Measurements from ENCODE around the gene OR6S1. TPM values are rescaled to one million over a fixed set of nuclear protein-coding genes. Genes with fewer than 3 reads are reported as not detected.

Gene OR6S1
- total RNA-seq, 1 experiment from 2014 or later, result not detected

DNA sequence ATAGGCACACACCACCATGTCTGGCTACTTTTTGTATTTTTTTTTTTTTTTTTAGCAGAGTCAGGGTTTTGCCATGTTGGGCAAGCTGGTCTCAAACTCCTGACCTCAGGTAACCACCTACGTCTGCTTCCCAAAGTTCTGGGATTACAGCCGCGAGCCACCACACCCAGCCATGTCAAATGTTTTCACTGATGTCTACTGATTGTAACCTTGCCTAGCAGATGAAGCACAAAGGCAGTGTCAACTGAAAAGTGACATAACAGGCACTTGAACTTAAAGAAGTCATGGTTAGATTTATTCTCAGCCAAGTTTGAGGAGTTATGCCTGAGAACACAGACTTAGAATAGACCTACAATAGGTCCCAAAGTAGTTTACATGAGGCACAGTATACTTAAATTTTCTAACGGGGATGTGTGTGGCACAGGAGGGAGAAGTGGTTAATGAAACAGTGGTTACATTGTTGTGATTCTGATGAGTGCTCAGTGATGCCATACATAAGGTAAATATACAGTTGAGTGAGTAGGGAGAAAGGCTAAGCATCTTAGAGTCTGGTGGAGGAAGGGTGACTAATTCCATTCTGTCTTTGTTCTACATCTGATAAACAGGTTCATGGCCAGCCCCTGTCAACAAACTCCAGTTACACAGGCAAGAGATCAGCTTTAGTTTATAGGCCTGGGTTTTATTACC is 30.2 kb upstream of the OR6S1 start:
- H3K79me2 ChIP-seq (ENCODE audit: low read length), result no peaks in the 10 kb centered on the region
- H2AFZ ChIP-seq (ENCODE audit: low read length), result 0 out of 2 replicates have a peak overlapping the region, but pooled peaks have one; percentile 14
- H3K4me2 ChIP-seq (ENCODE audit: low read length), result peak overlapping the region; percentile 45
- ChIA-PET CTCF (interaction anchor here (0.8 kb wide), 1 partner anchor 19 kb away, joined by 4 read pairs; no protein-coding TSS in a partner anchor), POLR2A (ENCODE audit: unreplicated experiment) (no interaction called here)
- H3K9me3 ChIP-seq (ENCODE audit: low read length), result no peaks in the 10 kb centered on the region
- no peaks in the 10 kb centered on the region for H3K9me2 ChIP-seq (replicated peaks; ENCODE audit: low read length)
- H3F3A ChIP-seq (ENCODE audit: low read length, unreplicated experiment), result peaks cover 5% of the 10 kb centered on the region
- BruUV-seq (replicated peaks), result no TSS peak
- ATAC-seq, result peak; percentile 98
- intact Hi-C loops (cut with micrococcal nuclease), result loop anchor here (1.0 kb wide), 1 partner anchor 10 kb away; no protein-coding TSS in a partner anchor
- H4K20me1 ChIP-seq (ENCODE audit: low read length), result no peaks in the 10 kb centered on the region
- peak overlapping the region; percentile 28; the same call in 1 of the 2 replicates for H3K9ac ChIP-seq (ENCODE audit: low read length)
- peak overlapping the region; percentile 86 for H3K27ac ChIP-seq (ENCODE audit: low read length)
- H3K27me3 ChIP-seq (ENCODE audit: low read length), result no peaks in the 10 kb centered on the region
- H3K4me3 ChIP-seq (ENCODE audit: low read length), result no peak overlapping the region
- DNase-seq, result peak; percentile 90
- peaks cover 26% of the 10 kb centered on the region for H3K4me1 ChIP-seq (ENCODE audit: insufficient read depth, low read length)
- H3K36me3 ChIP-seq (ENCODE audit: low read depth, low read length), result no peaks in the 10 kb centered on the region
- TF ChIP-seq EZH2phosphoT487 (IDR thresholded peaks at IDR 0.05; ENCODE audit: borderline replicate concordance, low read length) (no peak), CTCF (conservative IDR thresholded peaks at IDR 0.05; ENCODE audit: low read depth, low read length) (no peak), EZH2 (IDR thresholded peaks at IDR 0.05; ENCODE audit: low read length, unreplicated experiment) (no peak)

DNA sequence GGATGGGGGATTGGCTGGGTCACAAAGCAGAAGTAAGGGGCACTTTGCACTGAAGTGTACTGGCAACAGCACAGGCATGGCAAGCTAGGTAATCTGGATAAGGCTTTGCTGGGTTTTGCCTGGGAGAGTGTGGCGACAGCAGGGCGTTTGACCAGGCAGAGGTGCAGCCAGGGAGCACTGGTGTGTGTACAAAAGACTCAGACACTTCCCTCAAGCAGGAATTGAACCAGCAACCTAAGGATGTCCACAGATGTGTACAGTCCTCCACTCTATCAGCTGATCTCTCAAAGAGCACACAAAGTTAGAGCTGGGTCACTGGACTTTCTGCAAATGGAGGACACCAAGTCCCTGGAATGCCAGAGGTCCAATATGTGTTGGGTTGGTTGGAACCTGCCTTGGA is 27.5 kb upstream of the OR6S1 start:
- CTCF ChIA-PET, result no interaction called here
- ATAC-seq, result no peak

More for the DNA sequence above, 27.5 kb upstream of the OR6S1 start:
- Histone ChIP-seq H4K20me1 (ENCODE audit: low read length) (no peaks in the 10 kb centered on the region), H3K4me2 (ENCODE audit: low read length) (no peak overlapping the region), H3K36me3 (ENCODE audit: low read depth, low read length) (no peaks in the 10 kb centered on the region), H3K9me3 (ENCODE audit: low read length) (no peaks in the 10 kb centered on the region), H3K27me3 (ENCODE audit: low read length) (no peaks in the 10 kb centered on the region), H3K9me2 (replicated peaks; ENCODE audit: low read length) (no peaks in the 10 kb centered on the region), H2AFZ (ENCODE audit: low read length) (no peak overlapping the region), H3F3A (ENCODE audit: low read length, unreplicated experiment) (peaks cover 5% of the 10 kb centered on the region), H3K4me1 (ENCODE audit: insufficient read depth, low read length) (peaks cover 26% of the 10 kb centered on the region), H3K9ac (ENCODE audit: low read length) (no peak overlapping the region), H3K27ac (ENCODE audit: low read length) (no peak overlapping the region), H3K79me2 (ENCODE audit: low read length) (no peaks in the 10 kb centered on the region), H3K4me3 (ENCODE audit: low read length) (no peak overlapping the region)
- BruUV-seq (replicated peaks), result no TSS peak
- intact Hi-C loops (cut with micrococcal nuclease), result no loop called here
- TF ChIP-seq EZH2 (IDR thresholded peaks at IDR 0.05; ENCODE audit: low read length, unreplicated experiment) (no peak), CTCF (conservative IDR thresholded peaks at IDR 0.05; ENCODE audit: low read depth, low read length) (no peak), EZH2phosphoT487 (IDR thresholded peaks at IDR 0.05; ENCODE audit: borderline replicate concordance, low read length) (no peak)
- POLR2A ChIA-PET (ENCODE audit: unreplicated experiment), result no interaction called here
- DNase-seq, result no peak
